Daoy (cell line): ENCODE data around the gene PCSK6. TPM values are rescaled to one million over a fixed set of nuclear protein-coding genes. Genes with fewer than 3 reads are reported as not detected.

ENCODE experiments used
- DNase-seq: peaks from one replicate; pipeline ENCODE4 v3.0.0-alpha.2; 2015; ENCODE audit warnings: low read depth
- total RNA-seq: library from RNA; depleted of rRNA; stranded (reverse); fragments of >200 nt; shearing (Covaris generic); gene quantifications from 2 replicates; pipeline ENCODE4 v1.2.3, GENCODE V29; 2014

PCSK6 gene
- total RNA-seq, 1 experiment from 2014 or later = 8.1 TPM

DNA sequence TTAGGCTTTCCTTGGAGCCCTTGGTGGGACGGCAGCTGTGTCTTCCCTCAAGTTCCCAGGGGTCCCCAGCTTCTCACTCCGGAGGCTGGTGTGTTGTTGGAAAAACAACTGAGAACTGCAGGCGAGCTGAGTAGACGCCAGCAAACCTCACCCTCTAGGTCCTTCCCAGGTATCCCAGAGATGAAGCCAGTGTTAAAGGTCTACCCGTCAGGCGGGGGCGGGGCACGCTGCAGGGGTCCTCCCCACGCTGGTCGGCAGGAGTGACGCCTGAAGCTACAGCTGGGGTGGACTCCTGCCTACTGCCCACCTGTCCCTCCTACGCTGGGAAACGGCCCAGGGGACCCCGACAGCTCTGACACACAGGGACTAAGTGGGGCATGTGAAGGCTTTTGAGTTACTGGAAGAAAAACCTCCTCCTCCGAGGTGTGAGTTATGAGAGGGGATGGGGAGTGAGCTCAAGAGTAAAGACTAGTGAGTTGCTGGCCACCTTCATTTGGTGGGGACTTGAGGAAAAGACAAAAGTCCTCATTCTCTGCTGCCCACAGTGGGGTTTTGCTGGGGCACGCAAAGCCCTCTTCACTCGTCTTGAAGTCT lies 162.3 kb downstream of the PCSK6 start:
- DNase-seq = no peak

DNA sequence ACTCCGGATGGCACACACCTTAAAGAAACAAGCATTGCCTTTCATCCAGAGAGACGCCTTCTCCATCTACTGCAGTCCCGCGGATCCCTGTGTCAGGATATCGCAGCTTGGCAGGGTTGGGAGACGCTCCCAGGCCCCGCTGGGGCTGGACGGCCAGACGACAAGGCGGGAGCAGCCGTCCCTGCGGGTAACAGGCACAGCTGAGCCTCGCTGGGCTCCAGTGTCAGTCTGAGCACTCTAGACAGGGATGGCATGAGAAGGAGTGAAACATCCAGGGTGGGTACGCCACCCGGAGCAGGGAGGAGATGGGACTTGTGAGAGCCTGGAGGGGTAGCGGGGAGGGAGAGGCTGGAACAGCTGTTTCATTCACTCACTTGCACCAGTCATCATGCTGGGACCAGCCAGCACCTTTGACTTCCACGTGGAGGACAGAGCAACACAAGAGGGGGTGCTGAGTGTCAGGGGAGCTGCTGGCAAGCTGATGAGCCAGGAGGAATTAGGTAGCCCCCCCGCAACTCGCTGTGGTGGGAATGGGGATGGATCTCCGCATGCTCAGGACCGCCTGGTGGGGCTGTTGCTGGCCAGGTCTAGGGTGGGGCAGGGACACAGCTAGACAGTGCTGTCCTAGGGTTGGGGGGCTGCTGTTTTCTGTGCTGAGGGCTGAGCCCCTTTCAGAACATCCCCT lies 162.9 kb downstream of the PCSK6 start:
- no peak for DNase-seq

DNA sequence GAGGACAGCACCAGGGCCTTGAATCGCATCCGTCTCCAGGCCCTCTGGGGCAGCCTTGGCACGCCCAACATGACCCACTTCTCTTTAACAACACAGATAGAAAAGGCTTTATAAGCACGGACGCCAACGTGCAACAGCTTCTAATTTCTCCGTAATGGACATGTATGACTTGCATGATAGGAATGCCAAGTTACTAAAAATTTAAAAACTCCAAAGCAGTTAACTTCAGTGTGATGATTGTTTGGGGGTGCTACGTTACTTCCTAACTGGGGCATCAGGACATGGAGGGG lies 163.5 kb downstream of the PCSK6 start:
- DNase-seq = no peak

DNA sequence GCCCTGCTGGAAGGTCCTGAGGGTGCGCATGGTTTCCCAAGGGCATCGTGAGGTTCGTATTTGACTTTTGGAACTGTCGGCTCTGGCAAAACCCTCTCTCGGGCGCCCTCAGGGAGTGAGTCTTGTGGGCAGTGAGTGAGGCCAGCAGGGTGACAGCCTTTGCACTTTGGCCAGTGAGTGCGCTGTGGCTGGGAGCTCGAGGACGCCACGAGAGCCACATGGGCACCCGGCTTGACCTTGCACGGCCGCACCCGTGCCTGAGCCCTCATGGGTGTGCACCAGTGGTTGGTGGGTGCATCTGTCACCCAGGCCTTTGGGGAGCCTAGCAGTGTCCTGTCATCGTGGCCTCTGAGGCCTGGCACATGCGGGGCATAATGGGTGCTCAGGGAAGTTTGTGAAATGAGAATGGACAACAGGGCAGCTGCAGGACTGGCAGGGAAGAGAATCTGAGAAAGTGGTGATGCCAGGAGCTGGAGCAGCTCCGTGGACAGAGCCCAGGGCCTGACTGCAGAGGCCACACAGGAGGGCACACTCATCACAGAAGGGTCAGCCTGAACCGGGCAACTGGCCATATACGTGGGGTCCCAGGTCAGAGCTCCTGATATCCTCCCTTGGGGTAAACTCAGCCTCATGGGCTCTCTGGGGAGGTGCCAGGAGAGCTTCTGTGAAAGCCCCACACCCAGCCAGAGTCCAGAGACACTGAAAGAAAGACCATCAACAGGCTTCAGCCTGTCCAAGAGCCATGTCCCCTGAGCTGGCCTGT lies 164.1 kb downstream of the PCSK6 start:
- no peak for DNase-seq

- DNase-seq = no peak
These were observed 164.9 kb downstream of the PCSK6 start for GRCh38 chr15:101324524-101325177.

DNA sequence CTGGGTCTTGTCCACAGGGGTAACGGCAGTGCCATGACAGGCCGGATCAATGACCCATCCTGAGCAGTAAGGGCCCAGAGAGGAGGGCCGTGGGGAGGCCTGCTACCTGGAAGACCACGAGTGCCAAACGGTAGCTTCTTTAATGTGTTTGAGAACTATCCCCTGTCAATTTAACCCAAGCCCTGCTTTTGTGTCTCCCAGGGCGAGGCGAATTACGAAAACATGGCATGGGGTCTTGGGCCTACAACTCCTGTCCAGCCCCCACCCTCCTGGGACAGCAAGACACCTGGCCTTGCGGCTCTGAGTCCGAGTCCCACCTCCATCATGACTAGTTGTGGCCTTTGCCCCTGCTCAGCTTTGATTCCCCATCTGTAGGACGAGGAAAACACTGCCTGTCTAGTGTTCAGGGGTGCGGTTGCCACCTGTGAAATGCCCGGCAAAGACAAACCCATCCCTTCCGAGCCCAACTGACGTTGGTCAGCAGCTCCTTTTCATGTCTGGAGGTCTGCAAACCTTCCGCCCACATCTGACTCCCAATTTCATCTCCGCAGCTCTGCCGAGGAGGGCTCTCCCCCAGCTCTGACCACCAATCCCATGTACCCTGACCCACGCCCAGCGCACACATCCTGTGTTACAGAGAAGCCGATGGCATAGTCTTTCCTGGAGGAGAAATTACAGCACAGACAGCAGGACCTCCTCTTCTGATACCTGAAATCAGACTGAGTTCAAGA lies 165.5 kb downstream of the PCSK6 start:
- DNase-seq = no peak

GRCh38 chr15:101322854-101323477 lies 166.5 kb downstream of the PCSK6 start:
- DNase-seq = no peak

DNA sequence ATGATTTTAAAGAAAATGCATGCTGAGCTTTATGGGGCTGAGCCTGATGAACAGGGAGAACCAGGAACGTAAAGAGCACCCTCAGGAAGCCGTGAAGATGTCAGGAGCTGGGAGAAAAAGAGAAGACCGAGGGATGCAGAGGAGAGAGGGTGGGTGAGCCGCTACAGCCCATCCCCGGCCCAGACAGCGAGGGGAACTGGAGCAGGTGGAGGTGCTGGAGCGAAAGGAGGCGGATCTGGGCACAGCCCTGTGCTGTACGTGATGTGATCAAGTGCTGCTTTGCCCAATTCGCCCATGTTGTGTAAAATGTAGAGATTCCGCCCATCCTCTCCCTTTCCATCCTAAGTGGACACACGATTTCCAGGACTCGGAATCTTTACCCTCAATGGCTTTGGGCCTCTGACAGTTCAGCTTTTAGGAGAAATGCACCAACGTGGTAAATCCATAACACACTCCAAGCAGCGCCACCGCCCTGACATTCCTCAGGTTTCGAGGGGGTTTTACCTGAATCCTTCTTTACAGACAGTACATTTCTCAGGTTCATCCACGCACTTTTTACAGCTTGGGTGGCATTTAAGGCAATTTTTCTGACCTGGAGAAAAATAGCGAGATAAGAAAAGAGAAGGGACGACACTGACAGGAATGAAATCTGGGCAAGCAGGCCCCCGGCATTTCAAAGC lies 167.4 kb downstream of the PCSK6 start:
- no peak for DNase-seq

DNA sequence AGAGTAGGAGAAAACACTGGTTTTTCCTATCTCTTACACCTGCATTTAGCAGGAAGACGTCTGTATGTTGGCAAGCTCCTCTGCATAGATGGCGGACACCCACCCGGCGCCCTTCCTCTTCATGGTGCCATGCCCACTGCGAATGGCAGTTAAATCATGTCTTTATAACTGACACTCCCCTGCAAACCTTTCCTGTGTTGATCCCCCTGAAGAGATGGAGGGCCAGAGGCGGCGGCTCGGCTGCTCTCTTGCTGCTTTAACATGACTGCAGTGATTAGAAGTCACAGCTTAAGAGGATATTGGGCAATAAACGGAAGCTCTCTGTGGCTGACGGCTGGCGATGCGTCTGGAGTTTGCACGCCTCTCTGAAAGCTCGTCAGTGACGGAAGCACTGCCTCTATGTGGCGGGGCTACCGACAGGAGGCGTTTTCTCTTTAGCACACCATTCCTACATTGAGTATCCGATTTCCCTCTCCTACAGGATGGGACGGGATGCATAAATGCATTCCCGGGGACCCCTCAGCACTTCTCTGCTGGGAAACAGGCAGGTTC lies 168.9 kb downstream of the PCSK6 start:
- peak; percentile 81 for DNase-seq

DNA sequence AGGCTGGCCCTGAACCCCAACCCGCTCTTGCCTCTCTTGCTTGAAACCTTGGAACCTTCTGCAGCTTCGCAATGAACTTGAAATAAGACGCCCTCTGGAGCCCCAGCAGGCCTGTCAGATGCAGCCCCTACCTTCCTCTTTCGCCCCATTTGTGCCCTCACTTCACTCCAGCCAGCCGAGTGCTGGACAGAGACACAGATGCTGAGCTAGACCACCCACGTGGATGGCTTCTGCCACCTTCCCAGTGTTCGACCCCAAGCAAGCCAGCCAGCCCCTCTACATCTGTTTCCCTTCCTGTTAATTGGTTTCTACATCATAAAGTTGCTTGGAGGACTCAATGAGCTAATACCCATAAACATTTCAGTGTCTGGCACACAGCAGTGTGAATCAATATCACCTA lies 170.7 kb downstream of the PCSK6 start:
- no peak for DNase-seq

DNA sequence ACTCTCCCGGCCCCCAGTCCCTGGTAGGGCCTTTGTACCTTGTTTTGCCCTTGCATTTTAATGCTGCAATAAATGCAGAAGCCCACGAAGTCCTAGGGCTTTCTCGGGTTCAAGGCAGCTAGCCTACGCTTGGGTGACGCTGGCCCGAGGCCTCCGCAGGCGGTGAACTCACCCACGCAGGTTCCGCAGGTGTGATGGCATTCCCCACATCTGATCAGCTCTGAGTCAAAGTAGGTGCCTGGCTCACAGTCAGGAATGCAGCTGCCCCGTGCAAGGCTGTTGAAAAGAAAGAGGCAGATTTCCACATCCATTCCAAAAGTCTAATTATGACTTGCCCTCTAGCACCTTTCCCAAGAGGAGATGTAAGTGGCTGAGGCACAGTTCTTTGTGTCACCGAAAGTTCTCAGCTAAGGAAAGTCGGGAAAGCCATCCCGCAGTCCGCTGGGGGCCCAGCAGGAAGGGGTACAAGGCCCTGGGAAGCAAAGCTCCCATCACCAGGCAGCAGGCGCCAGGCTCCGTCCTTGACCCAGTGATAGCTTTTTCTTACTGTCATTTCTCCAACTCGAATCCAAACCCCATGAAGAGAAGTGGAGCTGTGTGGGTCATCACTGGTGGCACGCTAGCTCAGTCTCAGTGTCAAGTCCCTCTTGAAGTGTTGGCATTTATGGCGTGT lies 171.2 kb downstream of the PCSK6 start:
- DNase-seq = no peak

GRCh38 chr15:101317336-101317872 lies 172.1 kb downstream of the PCSK6 start:
- no peak for DNase-seq

DNA sequence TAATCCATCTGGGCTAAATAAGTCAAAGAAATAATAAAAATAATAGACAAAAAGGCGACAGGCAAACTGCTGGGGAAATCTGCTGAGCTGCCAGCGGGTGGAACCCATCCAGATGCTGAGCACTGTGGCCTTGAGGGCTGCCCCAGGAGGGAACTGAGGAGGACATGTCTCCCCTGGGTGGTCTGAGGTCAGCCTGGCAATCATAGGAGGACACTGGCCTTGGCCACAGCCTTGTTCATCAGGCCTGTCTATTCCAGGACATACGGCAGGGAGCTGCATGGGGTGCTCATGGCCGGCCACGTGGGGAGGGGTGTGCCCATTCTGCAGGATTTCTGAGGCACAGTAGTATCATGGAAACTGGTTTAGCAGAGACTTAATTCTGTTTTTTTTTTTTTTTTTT lies 173.0 kb downstream of the PCSK6 start:
- no peak for DNase-seq

GRCh38 chr15:101315736-101316135 lies 173.8 kb downstream of the PCSK6 start:
- no peak for DNase-seq

DNA sequence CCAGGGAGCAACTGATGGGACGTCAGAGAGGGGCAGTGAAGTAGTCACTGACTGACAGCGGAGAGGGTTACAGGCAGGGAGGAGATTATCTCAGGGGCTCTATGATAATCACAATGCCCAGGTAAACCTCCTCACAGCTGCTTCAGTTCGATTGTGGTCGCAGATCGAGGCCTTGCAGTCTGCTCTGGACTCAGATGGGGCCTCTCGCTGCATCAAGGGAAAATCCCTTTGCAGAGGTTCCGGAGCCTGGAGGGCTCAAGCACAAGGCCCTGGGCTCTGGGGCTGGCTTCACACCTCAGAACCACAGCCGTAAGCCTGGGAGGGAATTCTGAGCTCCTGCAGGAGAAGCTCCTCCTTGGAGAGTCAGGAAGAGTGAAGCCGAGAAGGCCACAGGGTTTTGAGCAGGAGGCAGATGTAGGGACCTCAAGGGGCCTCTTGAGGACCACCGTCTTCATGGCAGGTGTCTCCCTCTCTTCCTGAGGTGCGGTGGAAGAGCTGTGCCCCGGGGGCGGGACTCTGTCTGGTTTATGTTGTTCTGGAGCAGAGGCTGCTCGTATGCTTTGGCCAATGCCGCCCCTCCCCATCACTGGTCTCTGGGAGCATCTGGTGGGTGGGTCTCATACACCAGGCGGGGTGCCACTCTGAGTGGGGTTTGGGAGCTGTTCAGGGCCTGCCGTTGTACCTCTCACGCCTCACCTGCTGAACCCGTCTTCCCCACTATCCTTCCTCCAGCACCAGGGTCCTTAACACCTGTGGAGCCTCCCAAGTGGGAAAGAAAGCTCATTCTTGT lies 175.0 kb downstream of the PCSK6 start:
- no peak for DNase-seq

- DNase-seq = no peak
These were observed 176.3 kb downstream of the PCSK6 start for GRCh38 chr15:101313041-101313761.

DNA sequence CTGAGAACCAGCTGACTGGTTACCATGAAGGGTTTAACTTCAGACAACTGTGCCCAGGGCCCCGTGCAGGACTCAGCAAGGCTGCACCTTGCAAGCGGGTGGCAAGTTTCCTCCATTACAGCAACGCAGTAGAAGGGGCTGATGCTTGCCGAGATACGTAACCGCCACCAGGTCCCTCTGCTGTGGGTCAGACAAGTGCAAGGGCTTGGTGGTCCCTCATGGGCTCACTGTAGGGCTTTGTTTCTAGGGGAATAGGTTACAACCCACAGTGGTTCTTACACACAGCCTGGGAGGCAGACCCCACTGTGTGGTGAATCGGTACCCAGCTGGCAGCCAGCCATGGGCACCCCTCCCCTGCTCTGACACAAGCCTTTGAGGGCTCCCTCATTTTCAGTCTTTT lies 179.0 kb downstream of the PCSK6 start:
- DNase-seq = no peak

DNA sequence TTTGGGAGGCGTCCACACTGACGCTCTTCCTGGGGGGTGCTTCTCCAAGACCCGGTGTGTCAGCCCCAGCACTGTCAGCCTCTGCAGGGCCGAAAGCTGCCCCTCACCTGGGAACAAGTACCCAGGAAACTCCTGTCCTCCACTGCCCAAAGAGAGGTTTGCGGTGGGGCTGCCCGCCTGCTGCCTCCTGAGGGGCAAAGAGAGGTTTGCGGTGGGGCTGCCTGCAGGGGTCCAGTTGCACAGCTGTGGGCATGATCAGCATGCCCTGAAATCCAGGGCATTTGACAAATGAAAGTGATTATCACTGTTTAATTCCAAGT lies 179.4 kb downstream of the PCSK6 start:
- DNase-seq = no peak
